DLD1 (cell line): Measurements from ENCODE around the gene SOS1.

Experiments
- in situ Hi-C: cut with HindIII; loops from 2 replicates; pipeline ENCODE4 v1.10.0; 2017; ENCODE audit warnings: low sequenced_read_pairs

The SOS1 gene

GRCh38 chr2:38937548-38937947, 183.3 kb downstream of the SOS1 start:
- in situ Hi-C loops, result loop anchor here (25.0 kb wide), 1 partner anchor 275 kb away; no protein-coding TSS in a partner anchor

GRCh38 chr2:38936516-38936915, 184.3 kb downstream of the SOS1 start:
- in situ Hi-C loops, result loop anchor here (25.0 kb wide), 1 partner anchor 276 kb away; no protein-coding TSS in a partner anchor

- in situ Hi-C loops, result loop anchor here (25.0 kb wide), 1 partner anchor 277 kb away; no protein-coding TSS in a partner anchor
These were observed 185.2 kb downstream of the SOS1 start for GRCh38 chr2:38935568-38936172.

GRCh38 chr2:38934742-38935141, 186.1 kb downstream of the SOS1 start:
- in situ Hi-C loops, result loop anchor here (25.0 kb wide), 1 partner anchor 278 kb away; no protein-coding TSS in a partner anchor

- in situ Hi-C loops, result loop anchor here (25.0 kb wide), 1 partner anchor 279 kb away; no protein-coding TSS in a partner anchor
These were observed 187.2 kb downstream of the SOS1 start for GRCh38 chr2:38933653-38934052.

- in situ Hi-C loops, result loop anchor here (25.0 kb wide), 1 partner anchor 280 kb away; no protein-coding TSS in a partner anchor
These were observed 188.3 kb downstream of the SOS1 start for GRCh38 chr2:38932586-38932985.
